Fibroblast of peridontal ligament (primary cell): ENCODE measurements around the gene CCDC102B.
"Not testable (repeated sequence)": the region's sequence is repeated elsewhere in the genome, so short reads cannot be mapped to it uniquely, and the experiment has no call there.

Experiments
- DNase-seq: peaks from one replicate; pipeline ENCODE4 v3.0.0-alpha.2; 2010; ENCODE audit errors: extremely low read depth

The CCDC102B gene

DNA sequence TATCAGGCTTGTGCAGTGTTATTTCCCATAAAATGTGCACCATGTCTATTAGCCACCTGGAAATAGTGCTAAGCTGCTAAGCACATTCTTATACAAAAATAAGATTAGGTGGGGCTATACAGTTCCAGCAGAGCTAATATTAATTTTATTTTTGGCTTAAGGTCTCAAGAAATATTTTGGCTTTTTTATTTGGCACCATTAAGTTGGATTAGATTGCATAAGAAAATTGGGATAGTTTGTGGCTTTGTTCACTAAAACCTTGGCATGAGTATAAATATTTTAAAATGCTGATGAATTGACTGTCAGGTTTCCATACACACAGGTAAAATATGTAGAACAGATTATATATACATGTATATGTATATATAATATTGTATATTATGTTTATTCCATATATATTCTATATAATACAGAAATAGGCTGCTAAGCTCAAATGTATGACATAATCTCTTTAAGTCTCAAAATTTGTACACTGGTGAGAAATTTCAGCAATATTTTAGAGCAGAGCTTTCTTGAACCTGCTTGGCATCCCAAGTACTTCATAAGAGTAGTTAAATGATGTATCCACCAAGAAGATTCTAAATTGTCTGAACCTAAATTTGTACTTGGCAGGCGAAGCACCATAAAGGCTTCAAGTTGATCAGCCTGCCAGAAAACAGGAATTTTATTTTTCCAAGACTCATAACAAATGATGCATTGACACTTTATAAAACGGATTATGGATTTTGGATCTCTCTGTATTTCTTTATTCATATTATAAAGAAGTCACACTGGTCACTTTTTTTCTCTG is 32.6 kb downstream of the CCDC102B start:
- DNase-seq: no peak

DNA sequence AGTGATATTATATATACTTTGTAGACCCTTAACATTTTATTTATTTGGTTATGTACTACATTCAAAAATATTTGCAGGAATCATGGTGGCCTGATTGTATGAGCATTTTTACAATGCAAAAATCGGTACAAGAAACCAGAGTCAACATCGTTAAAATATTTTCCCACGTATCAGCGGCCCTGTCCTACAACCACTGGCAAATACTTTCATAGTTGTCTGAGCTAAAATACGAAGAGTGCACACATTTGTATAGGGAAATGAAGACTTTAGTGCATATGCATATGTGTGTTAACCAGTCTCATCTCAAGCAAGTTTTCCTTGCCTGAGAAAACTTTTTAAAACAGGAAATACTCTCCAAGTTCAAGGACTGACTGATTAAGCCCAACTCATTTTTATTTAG is 35.9 kb downstream of the CCDC102B start:
- DNase-seq: no peak

DNA sequence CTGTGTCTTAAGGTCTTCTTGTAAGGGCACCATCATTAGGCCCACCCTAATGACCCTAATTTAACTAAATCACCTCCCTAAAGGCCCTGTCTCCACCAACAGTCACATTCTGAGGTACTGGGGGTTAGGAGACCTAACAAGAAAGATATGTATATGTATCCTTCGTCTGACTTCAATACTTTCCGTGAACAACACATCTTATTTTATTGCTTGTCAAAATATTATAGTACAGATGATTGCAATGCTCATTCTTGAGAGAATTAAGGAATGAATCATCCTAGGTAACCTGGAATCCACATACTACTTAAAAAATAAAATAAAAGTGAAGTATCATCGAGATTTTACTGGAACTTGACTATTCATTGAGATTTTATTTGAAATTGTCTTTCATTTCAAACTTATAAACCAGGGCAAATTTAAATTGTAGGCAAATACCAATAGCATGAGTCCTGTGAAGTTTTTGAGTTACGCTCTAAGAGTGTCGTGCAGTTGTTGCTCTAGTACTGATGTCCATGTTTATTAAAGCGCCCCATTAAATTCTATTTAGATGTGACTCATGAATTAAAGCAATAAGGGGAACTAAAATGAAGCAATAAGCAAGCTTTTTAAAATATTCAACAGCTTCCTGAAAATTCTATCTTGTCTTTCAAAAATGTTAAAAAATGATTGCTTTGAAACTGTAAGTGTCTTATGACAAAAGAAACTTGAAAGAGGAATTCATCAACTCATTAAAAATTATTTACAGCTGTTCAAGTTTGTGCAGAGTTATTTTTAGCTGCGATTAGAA is 40.0 kb downstream of the CCDC102B start:
- no peak for DNase-seq

DNA sequence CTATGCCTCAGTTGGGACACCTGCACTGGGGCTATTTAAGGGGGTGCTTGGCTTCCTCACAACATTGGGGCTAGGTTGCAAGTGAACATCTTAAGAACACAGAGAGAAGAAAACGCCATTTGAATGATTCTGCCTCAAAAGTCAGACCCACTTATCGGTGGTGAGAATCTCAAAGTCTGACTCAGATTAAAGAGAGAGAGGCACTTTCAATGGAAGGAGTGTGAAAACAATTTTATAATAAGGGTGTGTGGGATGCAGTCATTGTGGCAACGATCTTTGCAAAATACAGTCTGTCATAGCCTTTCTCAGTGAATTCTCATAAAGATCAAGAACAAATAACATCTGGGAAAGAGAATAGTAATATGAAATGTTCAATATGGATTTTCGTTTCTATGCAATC is 41.8 kb downstream of the CCDC102B start:
- no peak for DNase-seq

DNA sequence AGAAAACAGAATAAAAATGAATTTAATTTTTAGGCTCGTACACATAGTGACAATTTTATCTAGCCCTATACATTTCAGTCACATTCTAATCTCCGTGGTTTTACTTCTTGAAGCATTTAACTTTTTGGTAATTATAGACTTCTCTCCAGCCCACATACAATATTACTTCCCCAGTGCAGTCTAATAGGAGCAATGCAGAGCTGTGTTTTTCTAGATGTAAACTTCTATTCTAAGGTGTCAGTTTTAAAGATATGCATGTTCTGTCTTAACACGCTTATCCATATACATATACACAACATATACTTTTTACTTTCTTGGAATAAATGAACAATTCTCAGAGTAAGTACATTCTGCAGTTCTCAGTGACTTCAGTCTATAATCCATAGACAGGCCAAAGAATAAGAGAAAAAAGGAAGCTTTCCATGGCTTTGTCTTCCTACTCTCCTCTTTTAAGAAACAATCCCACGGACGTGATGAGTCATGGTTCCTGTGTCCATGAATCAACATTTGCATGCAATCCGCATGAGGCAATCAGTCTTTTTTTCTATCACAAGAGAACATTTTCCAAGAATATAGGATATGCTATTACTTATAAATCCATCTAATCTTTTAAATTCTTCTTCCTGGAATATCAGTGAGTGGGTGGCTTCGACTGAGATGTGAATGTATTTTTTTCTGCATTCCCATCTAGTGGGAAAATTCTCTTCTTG is 42.8 kb downstream of the CCDC102B start:
- DNase-seq: peak; percentile 97

DNA sequence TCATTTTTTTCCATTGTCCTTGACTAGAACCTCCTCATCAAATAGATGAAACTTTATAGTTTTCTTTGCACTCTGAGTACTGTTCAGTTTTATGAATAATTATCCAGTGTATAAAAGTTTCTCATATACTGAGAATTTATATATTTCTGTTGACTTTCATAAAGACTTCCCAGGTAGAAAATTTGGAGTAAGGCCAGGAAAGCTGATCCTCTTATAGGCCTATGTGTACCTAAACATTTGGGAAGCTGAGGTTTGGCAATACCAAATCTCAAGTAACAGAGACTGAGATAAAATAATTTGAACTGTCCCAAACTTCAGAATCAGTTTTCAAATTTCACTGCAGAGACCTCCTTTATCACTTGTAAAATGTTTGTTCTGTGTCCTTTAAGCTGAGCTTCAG is 43.4 kb downstream of the CCDC102B start:
- DNase-seq: no peak

DNA sequence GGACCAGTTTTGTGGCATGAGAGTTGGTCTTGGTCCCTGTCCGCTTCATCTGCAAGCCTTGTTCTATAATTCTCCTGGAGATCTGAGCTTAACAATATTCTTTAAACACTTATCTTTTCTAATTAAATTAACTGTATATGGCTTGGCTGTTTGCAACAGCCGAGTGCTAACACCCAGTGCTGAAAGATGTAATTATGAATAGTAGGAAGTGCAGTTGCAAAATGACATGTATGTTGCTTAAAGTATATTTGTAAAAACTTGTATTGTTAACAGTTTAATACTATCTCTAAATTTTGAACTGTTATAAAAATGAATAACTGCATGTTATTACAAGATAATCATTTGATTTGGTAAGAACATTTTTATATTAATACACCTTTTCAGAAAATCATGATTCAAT is 45.1 kb downstream of the CCDC102B start:
- DNase-seq: no peak

DNA sequence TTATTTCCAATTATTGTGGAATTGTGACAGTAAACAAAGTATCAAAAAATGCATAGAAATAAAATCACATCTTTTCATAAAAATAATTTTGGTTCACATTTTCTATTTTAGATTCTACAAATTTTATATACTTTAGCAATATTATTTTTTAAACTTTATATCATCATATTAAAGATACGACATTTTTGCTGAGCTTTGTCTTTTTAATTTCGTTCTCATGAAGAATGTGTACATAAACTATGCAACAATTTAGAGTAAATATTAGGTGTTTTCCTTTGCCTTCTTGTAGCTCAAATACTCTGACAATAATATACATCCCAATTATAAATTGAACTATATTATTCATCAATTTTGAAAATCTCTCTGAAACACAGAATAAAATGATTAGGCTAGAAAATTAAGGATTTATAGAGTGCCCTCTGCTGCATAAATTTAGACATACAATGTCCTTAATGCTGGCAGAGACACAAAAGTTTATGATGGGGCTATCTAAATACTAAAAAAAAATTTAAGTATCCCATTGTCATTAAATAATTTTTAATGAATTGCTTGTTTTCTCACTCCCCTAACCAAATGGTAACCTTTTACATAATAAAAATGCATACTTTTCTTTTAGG is 45.7 kb downstream of the CCDC102B start:
- peak; percentile 41 for DNase-seq

DNA sequence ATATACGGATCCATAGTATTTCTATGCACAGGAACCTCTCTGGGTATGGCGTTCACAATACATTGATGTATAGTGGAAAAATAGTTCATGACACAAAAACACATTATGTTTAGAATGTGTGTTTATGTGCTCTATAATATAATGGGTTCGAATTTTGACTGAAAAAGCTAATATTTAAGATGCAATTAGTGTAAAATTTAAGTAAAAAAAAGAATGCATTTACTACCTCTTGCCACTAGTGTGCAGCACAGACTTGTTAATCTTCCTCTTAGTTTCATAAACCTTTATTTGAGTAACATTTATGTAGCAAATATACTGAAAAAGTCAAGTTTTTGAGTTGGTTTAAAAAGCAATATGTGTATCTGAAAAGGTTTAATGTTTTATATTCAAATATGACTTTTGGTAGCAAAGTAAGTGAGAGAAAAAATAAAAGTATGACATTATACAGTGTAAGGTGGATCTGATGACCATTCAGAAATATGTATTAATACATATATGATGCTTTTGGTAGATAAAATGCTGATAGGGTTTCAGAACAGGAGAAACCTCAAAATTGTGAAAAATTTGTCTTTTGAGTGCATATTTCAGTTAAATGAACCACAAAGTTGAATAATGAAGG is 49.4 kb downstream of the CCDC102B start:
- DNase-seq: peak; percentile 78

DNA sequence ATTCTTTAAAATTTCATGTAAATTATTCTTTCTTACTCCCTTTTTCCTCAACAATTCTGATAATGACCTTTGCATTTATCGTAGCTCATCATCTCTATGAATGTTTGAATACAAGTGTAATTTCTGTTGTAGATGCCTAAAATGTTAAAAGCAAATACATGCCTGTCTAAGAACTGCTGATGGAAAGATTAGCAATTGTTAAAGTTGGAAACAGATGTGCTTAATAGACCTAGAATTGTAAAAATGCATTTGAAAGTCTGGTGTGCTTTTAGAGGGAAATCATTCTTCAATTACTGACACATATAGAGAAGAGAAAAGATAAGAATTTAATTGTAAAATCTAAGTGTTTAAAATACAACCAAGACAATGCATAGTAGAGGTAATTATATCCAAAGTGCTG is 50.4 kb downstream of the CCDC102B start:
- no peak for DNase-seq

DNA sequence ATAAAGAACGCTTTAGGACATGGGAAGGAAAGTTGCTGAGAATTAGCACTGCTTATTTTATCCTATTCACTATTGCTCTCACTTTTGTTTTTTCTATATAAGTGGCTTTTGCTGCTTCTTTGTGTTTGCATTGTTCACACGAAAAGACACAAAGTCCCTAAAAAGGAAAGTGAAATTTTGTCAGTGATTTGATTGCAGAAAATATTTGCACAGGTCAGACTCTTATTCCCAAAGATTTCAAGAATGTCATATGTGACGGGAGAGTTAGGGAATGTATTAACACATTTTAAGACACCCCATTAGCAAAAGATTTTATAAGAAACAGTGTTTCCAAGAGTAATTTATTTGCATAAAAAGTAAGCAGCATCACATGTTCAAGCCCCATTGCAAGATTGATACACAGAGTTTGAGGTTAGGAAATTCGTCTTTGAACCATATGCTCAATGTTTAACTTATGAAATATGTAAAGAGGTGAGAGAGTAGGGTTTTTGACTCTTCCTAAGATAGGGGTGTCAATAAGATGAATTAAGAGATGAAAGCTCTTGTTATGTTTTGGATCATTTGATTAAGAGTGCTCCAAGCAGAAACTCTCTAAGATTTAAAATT is 57.0 kb downstream of the CCDC102B start:
- DNase-seq: no peak

DNA sequence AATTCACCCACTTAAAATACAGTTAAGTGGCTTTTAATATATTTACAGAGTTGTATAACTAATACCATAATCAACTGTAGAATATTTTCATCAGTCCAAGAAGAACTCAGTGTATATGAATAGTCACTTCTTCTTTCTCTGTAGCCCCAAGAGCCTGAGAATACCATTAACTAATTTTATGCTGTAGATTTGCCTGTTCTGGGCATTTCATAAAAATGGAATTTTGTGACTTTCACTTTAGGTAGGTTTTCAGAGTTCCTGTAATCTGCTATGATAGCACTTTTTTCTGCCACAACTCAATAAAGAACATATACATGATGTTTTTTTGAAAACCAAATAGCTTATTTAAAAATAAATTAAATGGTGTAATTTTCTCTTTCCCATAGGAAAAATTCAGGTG is 57.6 kb downstream of the CCDC102B start:
- DNase-seq: no peak

DNA sequence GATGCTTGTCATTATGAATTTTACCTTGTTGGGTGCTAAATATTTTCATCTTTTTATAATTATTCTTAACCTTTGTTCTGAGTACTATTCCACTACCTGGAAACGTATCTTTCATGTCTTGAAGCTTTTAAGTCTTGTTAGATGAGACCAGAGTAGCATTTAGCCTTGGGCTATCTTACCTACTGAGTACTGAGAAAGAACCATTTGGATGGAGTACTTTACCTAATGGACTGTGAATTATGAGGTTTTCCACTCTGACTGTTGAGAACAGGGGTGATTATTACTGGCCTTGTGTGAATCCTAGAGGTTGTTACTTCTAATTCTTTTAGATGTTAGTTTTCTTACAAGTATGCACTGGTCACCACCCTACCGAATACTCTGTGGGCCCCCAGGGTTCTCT is 63.5 kb downstream of the CCDC102B start:
- DNase-seq: no peak

DNA sequence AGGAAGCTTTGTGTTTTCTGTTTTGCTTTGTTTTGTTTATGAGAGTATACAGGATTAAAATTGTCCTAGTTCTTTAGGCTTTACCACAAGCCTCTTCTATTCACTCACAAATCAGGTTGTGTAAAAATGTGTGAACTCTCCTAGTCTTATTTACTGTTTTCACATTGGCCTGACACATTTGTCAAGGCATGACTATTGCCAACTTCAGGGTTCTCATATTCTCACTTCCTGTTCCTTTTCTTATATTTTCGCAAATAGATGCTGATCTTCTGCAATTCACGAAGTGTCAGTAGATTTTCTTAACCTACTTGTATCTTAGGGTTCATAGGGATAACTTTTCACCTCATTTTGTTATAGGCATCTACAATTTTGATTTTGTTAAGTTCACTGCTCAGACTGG is 67.1 kb downstream of the CCDC102B start:
- no peak for DNase-seq

DNA sequence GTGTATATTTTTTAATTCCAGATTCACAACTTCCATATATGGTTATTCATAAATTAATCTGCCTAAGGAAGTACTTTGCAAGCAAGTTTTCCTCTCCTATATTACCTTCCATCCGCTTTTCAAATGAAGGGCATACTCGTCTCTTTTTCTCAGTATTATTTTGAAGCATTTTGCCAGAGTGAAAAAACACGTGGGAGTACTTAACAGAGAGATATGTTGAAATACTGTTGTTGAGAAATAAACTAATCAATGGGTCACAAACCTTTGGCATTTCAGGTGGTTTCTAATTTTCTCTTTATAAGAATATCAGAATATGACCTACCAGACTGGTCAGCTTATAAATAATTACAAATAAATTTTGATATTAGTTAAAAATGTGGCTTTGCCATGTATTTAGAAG is 67.6 kb downstream of the CCDC102B start:
- DNase-seq: no peak

DNA sequence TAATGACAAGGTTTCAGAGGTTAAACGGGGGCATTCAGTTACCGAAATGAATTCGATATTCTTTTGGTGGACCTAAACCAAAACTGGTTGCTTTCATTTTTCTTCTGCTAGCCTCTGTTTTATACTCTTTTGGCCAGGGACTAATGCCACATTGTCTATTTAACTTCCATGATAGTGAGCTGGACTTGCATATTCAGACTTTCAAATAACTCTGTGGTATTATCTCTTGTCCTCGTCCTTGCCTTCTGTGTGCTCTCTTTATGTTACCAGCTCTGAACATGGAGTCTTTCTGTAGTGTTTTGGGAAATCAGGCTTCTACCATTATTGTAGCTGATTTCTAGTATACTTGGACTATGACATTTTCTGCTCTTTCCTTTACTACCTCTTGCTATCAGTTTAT is 75.1 kb downstream of the CCDC102B start:
- DNase-seq: no peak

DNA sequence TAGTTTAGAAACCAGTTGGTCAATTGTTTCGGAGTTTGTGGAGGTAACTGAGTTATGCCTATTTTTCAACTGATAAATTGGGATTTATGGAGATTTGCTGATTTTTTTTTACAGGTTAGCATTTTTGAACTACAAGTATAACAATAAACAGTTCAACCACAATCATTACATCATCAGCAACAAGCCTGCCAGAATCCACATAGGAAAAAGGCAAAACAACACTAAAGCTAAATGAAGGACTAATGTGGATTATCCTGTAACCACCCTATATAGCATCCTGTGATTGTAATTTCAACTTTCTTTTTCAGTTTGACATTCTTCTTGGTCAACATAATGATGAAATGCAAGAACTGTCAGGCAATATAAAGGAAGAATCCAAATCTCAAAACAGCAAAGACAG is 76.5 kb downstream of the CCDC102B start:
- peak; percentile 65 for DNase-seq

DNA sequence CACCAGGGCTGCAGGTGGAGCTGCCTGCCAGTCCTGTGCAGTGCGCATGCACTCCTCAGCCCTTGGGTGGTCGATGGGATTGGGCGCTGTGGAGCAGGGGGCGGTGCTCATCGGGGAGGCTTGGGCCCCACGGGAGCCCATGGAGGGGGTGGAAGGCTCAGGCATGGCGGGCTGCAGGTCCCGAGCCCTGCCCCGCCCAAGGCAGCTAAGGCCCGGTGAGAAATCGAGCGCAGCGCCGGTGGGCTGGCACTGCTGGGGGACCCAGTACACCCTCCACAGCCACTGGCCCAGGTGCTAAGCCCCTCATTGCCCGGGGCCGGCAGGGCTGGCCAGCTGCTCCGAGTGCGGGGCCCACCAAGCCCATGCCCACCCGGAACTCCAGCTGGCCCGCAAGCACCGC is 82.1 kb downstream of the CCDC102B start:
- not testable (repeated sequence) for DNase-seq

DNA sequence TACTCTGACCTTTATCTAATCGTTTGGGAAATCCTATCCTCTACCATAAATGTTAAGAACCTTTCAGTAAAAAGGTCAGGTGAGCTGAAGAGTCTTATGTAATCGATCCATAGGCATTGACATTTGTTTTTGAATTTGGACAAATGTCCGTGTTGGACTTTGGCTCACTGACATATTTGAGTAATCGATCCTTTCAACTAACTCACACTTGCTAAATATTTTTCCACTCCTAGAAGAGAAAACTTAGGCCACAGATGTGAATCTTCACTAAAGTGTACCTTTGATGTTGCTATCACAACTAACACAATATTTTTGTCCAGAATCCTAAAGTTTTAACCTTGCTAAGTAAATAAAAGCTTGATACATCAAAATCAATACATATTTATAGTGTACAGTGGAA is 89.5 kb downstream of the CCDC102B start:
- DNase-seq: no peak

DNA sequence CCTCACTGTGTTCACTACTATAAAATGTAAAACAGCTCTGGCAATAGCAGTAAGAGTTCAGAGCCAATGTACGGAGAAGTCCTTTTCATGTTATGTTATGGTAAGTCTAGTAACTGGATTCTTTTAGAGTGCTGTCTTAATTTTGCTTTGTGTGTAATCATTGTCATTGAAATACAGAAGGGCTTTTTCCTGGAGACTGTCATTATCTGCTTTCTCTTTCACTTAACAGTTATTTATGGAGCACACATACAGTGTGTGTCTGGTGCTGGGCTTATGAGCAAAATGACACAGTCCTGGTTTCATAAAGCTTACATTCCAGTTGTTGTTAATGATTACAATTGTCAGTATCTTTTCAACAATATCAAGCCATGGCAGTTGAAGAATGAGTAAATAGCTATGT is 95.5 kb downstream of the CCDC102B start:
- no peak for DNase-seq

DNA sequence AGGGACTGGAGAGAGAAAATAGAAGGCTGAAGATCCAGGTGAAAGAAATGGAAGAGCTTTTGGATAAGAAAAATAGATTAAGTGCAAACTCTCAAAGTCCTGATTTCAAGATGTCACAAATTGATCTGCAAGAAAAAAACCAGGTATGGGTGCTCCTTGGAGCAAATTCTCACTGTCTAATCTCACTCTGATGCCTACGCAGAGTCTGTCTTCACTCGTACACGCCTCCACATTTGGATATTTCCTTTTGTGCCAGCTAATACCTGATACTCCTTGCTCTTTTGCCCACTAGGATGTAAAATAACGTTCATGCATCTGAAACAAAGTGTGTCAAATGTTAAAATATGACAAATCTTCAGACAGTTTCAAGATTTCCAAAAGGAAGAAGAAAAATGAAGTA is 99.4 kb downstream of the CCDC102B start:
- DNase-seq: no peak
